Astrocyte (in vitro differentiated cells and primary cell): ENCODE results near the gene ANKIB1. TPM values are rescaled to one million over a fixed set of nuclear protein-coding genes. Genes with fewer than 3 reads are reported as not detected.
A peak's percentile ranks its signal among the peaks of the same experiment; 100 is the strongest.

Experiments used
- DNase-seq: peaks from one replicate; pipeline ENCODE4 v3.0.0-alpha.2; 2010; ENCODE audit warnings: low read depth
- FAIRE-seq: peaks from 2 replicates; lab custom pipeline; 2011; peaks lifted over from hg19 to GRCh38; lab: Jason Lieb, UNC
- H2AFZ ChIP-seq: 2 replicates; pipeline ENCODE4 v1.6.0; 2012; ENCODE audit warnings: low read depth, low read length, inconsistent platforms
- H3K27ac ChIP-seq: 2 replicates; pipeline ENCODE4 v1.5.1; 2011; ENCODE audit warnings: low read depth, low read length, inconsistent platforms
- H3K27me3 ChIP-seq: 2 replicates; pipeline ENCODE4 v1.6.0; 2011; ENCODE audit warnings: low read length, inconsistent platforms; ENCODE audit not compliant: insufficient read depth
- H3K36me3 ChIP-seq: 2 replicates; pipeline ENCODE4 v1.5.1; 2011; ENCODE audit warnings: low read length, inconsistent platforms; ENCODE audit not compliant: insufficient read depth
- H3K4me1 ChIP-seq: 2 replicates; pipeline ENCODE4 v1.5.1; 2011; ENCODE audit warnings: low read length, inconsistent platforms; ENCODE audit not compliant: insufficient read depth
- H3K4me2 ChIP-seq: 2 replicates; pipeline ENCODE4 v1.6.0; 2012; ENCODE audit warnings: low read length, inconsistent platforms
- H3K4me3 ChIP-seq: 2 replicates; pipeline ENCODE4 v1.5.1; 2011; ENCODE audit warnings: low read depth, mild to moderate bottlenecking, low read length, inconsistent platforms; ENCODE audit not compliant: insufficient read depth
- H3K79me2 ChIP-seq: 2 replicates; pipeline ENCODE4 v1.6.0; 2012; ENCODE audit warnings: mild to moderate bottlenecking, low read length, inconsistent platforms; ENCODE audit not compliant: insufficient read depth
- H3K9ac ChIP-seq: 2 replicates; pipeline ENCODE4 v1.6.0; 2012; ENCODE audit warnings: mild to moderate bottlenecking, low read length, inconsistent platforms
- H3K9me3 ChIP-seq: 2 replicates; pipeline ENCODE4 v1.5.1; 2012; ENCODE audit warnings: low read depth, mild to moderate bottlenecking, low read length, inconsistent platforms; ENCODE audit not compliant: insufficient read depth
- H4K20me1 ChIP-seq: 2 replicates; pipeline ENCODE4 v1.6.0; 2012; ENCODE audit warnings: low read length, inconsistent platforms; ENCODE audit not compliant: insufficient read depth
- H3K27ac Mint-ChIP-seq: one replicate; pipeline ENCODE4 v1.8.0; 2021; ENCODE audit warnings: mild to moderate bottlenecking, mixed read lengths; ENCODE audit not compliant: unreplicated experiment
- H3K27me3 Mint-ChIP-seq: one replicate; pipeline ENCODE4 v1.8.0; 2021; ENCODE audit warnings: low read depth, mixed read lengths; ENCODE audit not compliant: unreplicated experiment
- H3K36me3 Mint-ChIP-seq: one replicate; pipeline ENCODE4 v1.8.0; 2021; ENCODE audit warnings: low read depth, mixed read lengths; ENCODE audit not compliant: unreplicated experiment
- H3K4me1 Mint-ChIP-seq: one replicate; pipeline ENCODE4 v1.8.0; 2021; ENCODE audit warnings: low read depth, mixed read lengths; ENCODE audit not compliant: unreplicated experiment
- H3K4me3 Mint-ChIP-seq: one replicate; pipeline ENCODE4 v1.8.0; 2021; ENCODE audit warnings: mild to moderate bottlenecking, moderate library complexity, mixed read lengths; ENCODE audit not compliant: unreplicated experiment
- H3K9me3 Mint-ChIP-seq: one replicate; pipeline ENCODE4 v1.8.0; 2021; ENCODE audit warnings: mild to moderate bottlenecking, mixed read lengths; ENCODE audit not compliant: unreplicated experiment
- CTCF ChIP-seq: IDR thresholded peaks from 2 replicates; pipeline ENCODE4 v1.5.1; 2011; ENCODE audit warnings: low read depth, mild to moderate bottlenecking, inconsistent platforms, low read length, moderate library complexity; ENCODE audit not compliant: insufficient read depth
- EZH2 ChIP-seq: IDR thresholded peaks from 2 replicates; pipeline ENCODE4 v1.6.1; 2012; ENCODE audit warnings: mild to moderate bottlenecking, low read length, inconsistent platforms; ENCODE audit not compliant: insufficient read depth
- total RNA-seq: library from RNA; stranded (reverse); gene quantifications from 2 replicates; pipeline ENCODE4 v1.2.1, GENCODE V29; 2021

ANKIB1 gene
- total RNA-seq, 1 donor from 2014 or later: 83.3 TPM

- no peak overlapping the region for H3K4me3 ChIP-seq
- H3K27me3 ChIP-seq: no peaks in the 10 kb centered on the region
- FAIRE-seq (no peak), DNase-seq (no peak)
- Mint-ChIP-seq H3K9me3 (peaks cover 5% of the 10 kb centered on the region), H3K36me3 (peaks cover 7% of the 10 kb centered on the region), H3K27me3 (no peaks in the 10 kb centered on the region), H3K4me3 (no peak overlapping the region), H3K4me1 (peaks cover 29% of the 10 kb centered on the region), H3K27ac (no peak overlapping the region)
- no peak overlapping the region for H3K9ac ChIP-seq
- TF ChIP-seq CTCF: no peak
- no peak for TF ChIP-seq EZH2
- H3K27ac ChIP-seq: no peak overlapping the region
- H3K36me3 ChIP-seq: no peaks in the 10 kb centered on the region
- H4K20me1 ChIP-seq: peaks cover 67% of the 10 kb centered on the region
- H3K79me2 ChIP-seq: peaks cover 84% of the 10 kb centered on the region
- peaks cover 18% of the 10 kb centered on the region for H3K4me1 ChIP-seq
- H2AFZ ChIP-seq: no peak overlapping the region
- no peak overlapping the region for H3K4me2 ChIP-seq
- H3K9me3 ChIP-seq: no peaks in the 10 kb centered on the region
Observed at GRCh38 chr7:92259062-92259461, 13.3 kb downstream of the ANKIB1 start.

GRCh38 chr7:92259610-92260247 is 14.0 kb downstream of the ANKIB1 start:
- Histone ChIP-seq H3K4me1 (peaks cover 18% of the 10 kb centered on the region), H2AFZ (no peak overlapping the region), H3K27ac (no peak overlapping the region), H4K20me1 (peaks cover 65% of the 10 kb centered on the region), H3K9ac (no peak overlapping the region), H3K79me2 (peaks cover 83% of the 10 kb centered on the region), H3K36me3 (no peaks in the 10 kb centered on the region), H3K27me3 (no peaks in the 10 kb centered on the region), H3K4me2 (peak overlapping the region; percentile 40), H3K9me3 (no peaks in the 10 kb centered on the region), H3K4me3 (no peak overlapping the region)
- no peak for DNase-seq
- peaks cover 8% of the 10 kb centered on the region for H3K36me3 Mint-ChIP-seq
- peaks cover 28% of the 10 kb centered on the region for H3K4me1 Mint-ChIP-seq
- TF ChIP-seq CTCF (no peak), EZH2 (no peak)
- peaks cover 5% of the 10 kb centered on the region for H3K9me3 Mint-ChIP-seq
- H3K4me3 Mint-ChIP-seq: no peak overlapping the region
- H3K27ac Mint-ChIP-seq: peak overlapping the region; percentile 48
- H3K27me3 Mint-ChIP-seq: no peaks in the 10 kb centered on the region
- FAIRE-seq: peak; percentile 32

GRCh38 chr7:92260248-92260781 is 14.5 kb downstream of the ANKIB1 start:
- H3K9me3 Mint-ChIP-seq: no peaks in the 10 kb centered on the region
- Histone ChIP-seq H3K9me3 (no peaks in the 10 kb centered on the region), H3K79me2 (peaks cover 89% of the 10 kb centered on the region), H3K4me2 (peak overlapping the region; percentile 40), H3K4me1 (peaks cover 18% of the 10 kb centered on the region), H3K27ac (peak overlapping the region; percentile 9), H3K27me3 (no peaks in the 10 kb centered on the region), H2AFZ (no peak overlapping the region), H3K9ac (no peak overlapping the region), H3K36me3 (no peaks in the 10 kb centered on the region), H4K20me1 (peaks cover 64% of the 10 kb centered on the region), H3K4me3 (no peak overlapping the region)
- FAIRE-seq (no peak), DNase-seq (peak; percentile 45)
- no peak for TF ChIP-seq EZH2
- no peak for TF ChIP-seq CTCF
- H3K4me3 Mint-ChIP-seq: no peak overlapping the region
- H3K27me3 Mint-ChIP-seq: no peaks in the 10 kb centered on the region
- peaks cover 4% of the 10 kb centered on the region for H3K36me3 Mint-ChIP-seq
- peaks cover 23% of the 10 kb centered on the region for H3K4me1 Mint-ChIP-seq
- H3K27ac Mint-ChIP-seq: peak overlapping the region; percentile 48
